GM20000 (cell line): ENCODE measurements around the gene TUBGCP2.
A peak's percentile ranks its signal among the peaks of the same experiment; 100 is the strongest.

Source experiments
- DNase-seq: peaks from one replicate; pipeline ENCODE4 v3.0.0; 2012; ENCODE audit warnings: low spot score
- TF ChIP-seq, protein P1 (sequence below): IDR thresholded peaks from 2 replicates; pipeline ENCODE4 v1.5.1; 2012; ENCODE audit warnings: mild to moderate bottlenecking, control low read depth; ENCODE audit errors: extremely low read depth, missing control alignments

The TUBGCP2 gene

GRCh38 chr10:133259602-133259989 is 49.1 kb downstream of the TUBGCP2 start:
- TF ChIP-seq, protein P1, sequence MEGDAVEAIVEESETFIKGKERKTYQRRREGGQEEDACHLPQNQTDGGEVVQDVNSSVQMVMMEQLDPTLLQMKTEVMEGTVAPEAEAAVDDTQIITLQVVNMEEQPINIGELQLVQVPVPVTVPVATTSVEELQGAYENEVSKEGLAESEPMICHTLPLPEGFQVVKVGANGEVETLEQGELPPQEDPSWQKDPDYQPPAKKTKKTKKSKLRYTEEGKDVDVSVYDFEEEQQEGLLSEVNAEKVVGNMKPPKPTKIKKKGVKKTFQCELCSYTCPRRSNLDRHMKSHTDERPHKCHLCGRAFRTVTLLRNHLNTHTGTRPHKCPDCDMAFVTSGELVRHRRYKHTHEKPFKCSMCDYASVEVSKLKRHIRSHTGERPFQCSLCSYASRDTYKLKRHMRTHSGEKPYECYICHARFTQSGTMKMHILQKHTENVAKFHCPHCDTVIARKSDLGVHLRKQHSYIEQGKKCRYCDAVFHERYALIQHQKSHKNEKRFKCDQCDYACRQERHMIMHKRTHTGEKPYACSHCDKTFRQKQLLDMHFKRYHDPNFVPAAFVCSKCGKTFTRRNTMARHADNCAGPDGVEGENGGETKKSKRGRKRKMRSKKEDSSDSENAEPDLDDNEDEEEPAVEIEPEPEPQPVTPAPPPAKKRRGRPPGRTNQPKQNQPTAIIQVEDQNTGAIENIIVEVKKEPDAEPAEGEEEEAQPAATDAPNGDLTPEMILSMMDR: no peak

GRCh38 chr10:133258818-133259601 is 49.7 kb downstream of the TUBGCP2 start:
- TF ChIP-seq, protein P1: no peak
- DNase-seq: no peak

More at GRCh38 chr10:133259602-133259989, 49.1 kb downstream of the TUBGCP2 start:
- no peak for DNase-seq

GRCh38 chr10:133258066-133258817 is 50.4 kb downstream of the TUBGCP2 start:
- TF ChIP-seq, protein P1: no peak
- no peak for DNase-seq

DNA sequence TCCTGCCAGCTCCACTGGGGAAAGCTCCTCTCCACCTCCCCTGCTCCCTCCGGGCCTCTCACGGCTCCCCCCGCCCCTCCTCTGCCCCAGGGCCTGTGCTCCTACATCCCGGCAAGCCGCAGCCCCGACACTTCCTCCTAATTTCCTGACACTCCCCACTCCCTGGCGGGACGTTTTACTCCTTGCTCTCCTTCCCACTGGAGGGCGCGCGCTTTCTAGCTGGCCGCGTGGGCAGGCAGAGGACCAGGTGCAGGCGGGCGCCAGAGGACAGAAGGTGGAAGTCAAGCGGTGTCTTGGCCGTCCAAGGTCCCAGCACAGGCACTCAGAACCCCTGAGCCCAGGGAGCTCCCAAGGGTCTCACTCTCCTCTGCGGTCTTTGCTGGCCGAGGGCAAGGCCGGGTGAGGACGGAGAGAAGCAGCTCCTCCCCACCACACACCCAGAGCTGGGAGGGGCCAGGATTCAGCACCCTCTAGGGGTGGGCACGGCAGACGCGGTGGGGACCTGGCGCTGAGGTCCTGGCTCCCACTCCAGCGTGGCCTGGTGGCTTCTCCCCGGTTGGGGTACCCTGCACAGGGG is 51.1 kb downstream of the TUBGCP2 start:
- TF ChIP-seq, protein P1: peak; percentile 45
- peak; percentile 63 for DNase-seq

GRCh38 chr10:133255323-133255722 is 53.3 kb downstream of the TUBGCP2 start:
- no peak for DNase-seq
- TF ChIP-seq, protein P1: no peak

DNA sequence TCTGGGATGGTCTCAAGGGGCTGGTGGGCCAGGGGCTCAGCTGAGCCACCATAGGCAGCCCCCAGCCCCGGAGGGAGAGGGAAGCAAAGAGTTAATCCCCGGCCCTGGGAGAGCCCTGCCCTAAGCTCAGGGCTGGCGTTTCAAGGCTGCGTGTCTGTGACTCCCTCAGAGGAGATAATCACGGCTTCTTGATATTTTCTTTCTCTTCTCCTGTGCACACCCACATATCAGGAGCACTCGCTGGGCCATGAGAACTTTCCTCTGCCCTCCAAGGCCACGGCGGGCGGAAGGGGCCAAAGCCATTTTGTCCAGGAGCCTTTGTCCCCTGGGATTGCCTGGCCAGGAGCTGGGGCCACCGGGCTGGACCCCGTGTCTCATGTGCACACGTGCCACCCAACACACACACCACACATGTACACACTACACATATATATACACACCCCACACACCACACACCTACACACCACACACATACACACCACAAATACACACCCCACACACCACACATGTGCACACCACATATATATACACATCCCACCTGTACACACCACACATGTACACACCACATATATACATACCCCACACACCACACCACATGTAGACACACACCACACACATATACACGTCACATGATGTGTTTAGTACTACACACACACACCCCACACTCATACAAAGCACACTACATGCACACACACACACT is 54.1 kb downstream of the TUBGCP2 start:
- TF ChIP-seq, protein P1: no peak
- no peak for DNase-seq
